SH-SY5Y (cell line): ENCODE results near the gene FBXW7.

Experiments
- GATA2 ChIP-seq: IDR thresholded peaks from 2 replicates; pipeline ENCODE4 v1.6.1; 2011; ENCODE audit warnings: mild to moderate bottlenecking, low read depth, low read length
- GATA3 ChIP-seq: IDR thresholded peaks from 2 replicates; pipeline ENCODE4 v1.6.1; 2011; ENCODE audit warnings: low read depth, mild to moderate bottlenecking, low read length, moderate library complexity

GRCh38 chr4:152480901-152481300 is 55.0 kb downstream of the FBXW7 start:
- TF ChIP-seq GATA2 (no peak), GATA3 (no peak)
